K562 (cell line): ENCODE measurements around the gene DELE1. TPM values are rescaled to one million over a fixed set of nuclear protein-coding genes. Genes with fewer than 3 reads are reported as not detected.

Experiments used
- ARID1B ChIP-seq: fragments of 450-650 bp; IDR thresholded peaks from 2 replicates; pipeline ENCODE4 v1.6.1; 2016; ENCODE audit warnings: antibody characterized with exemption, mild to moderate bottlenecking, inconsistent platforms
- COPS2 ChIP-seq: fragments of 450-650 bp; conservative IDR thresholded peaks from 2 replicates; pipeline ENCODE4 v1.6.1; 2016; ENCODE audit warnings: mild to moderate bottlenecking, moderate library complexity
- FOXM1 ChIP-seq, 2 experiments: fragments of 450-650 bp in 1 of 2; sonication (generic) in 1 of 2; formaldehyde crosslinking in 1 of 2; IDR thresholded peaks; 2 replicates each; pipeline versions ENCODE4 v1.6.1 to v1.9.0; 2017 to 2022; ENCODE audit warnings: low read depth in 2 of 2, mild to moderate bottlenecking in 2 of 2, missing genetic modification reagents in 1 of 2, moderate library complexity in 1 of 2
- GABPA ChIP-seq: fragments of 200-800 bp; sonication (Bioruptor generic); conservative IDR thresholded peaks from 2 replicates; pipeline ENCODE4 v1.6.1; 2016; ENCODE audit warnings: low read depth, missing genetic modification characterization, missing compliant biosample characterization
- IRF9 ChIP-seq: fragments of 450-650 bp; IDR thresholded peaks from 2 replicates; pipeline ENCODE4 v1.6.1; 2016; ENCODE audit warnings: missing biosample characterization, missing genetic modification characterization
- LEF1 ChIP-seq: fragments of 450-650 bp; IDR thresholded peaks from 2 replicates; pipeline ENCODE4 v1.6.1; 2016; ENCODE audit warnings: mild to moderate bottlenecking
- MCM2 ChIP-seq: fragments of 450-650 bp; IDR thresholded peaks from 2 replicates; pipeline ENCODE4 v1.6.1; 2017; ENCODE audit warnings: low read depth, mild to moderate bottlenecking
- PHF8 ChIP-seq: fragments of 200-600 bp; sonication (generic); IDR thresholded peaks from 2 replicates; pipeline ENCODE4 v1.6.1; 2012; ENCODE audit warnings: mixed run types, mild to moderate bottlenecking, inconsistent platforms, low read length, moderate library complexity, borderline replicate concordance
- PML ChIP-seq: IDR thresholded peaks from 2 replicates; pipeline ENCODE4 v1.6.1; 2012; ENCODE audit warnings: low read length, inconsistent platforms
- TFE3 ChIP-seq: fragments of 450-650 bp; formaldehyde crosslinking; IDR thresholded peaks from 2 replicates; pipeline ENCODE4 v1.4.0; 2020; ENCODE audit warnings: mild to moderate bottlenecking, mixed read lengths
- ZBTB11 ChIP-seq, 3 experiments: fragments of 200-800 bp in 1 of 3; fragments of 250-450 bp in 1 of 3; fragments of 450-650 bp in 1 of 3; sonication (Bioruptor Pico) in 1 of 3; sonication (Bioruptor generic) in 1 of 3; formaldehyde crosslinking in 1 of 3; IDR thresholded peaks; 2 replicates each; pipeline versions ENCODE4 v1.6.1 to v1.8.0; 2016 to 2022; ENCODE audit warnings: mild to moderate bottlenecking in 2 of 3, missing genetic modification characterization in 2 of 3, missing compliant biosample characterization in 1 of 3, moderate library complexity in 1 of 3
- ZC3H8 ChIP-seq: fragments of 450-650 bp; IDR thresholded peaks from 2 replicates; pipeline ENCODE4 v1.6.1; 2017
- ZNF175 ChIP-seq: fragments of 200-800 bp; sonication (Bioruptor generic); IDR thresholded peaks from 2 replicates; pipeline ENCODE4 v1.6.1; 2016; ENCODE audit warnings: low read depth, mild to moderate bottlenecking, missing genetic modification characterization, missing compliant biosample characterization
- polyA plus RNA-seq, 8 experiments: library from polyadenylated mRNA; depleted of rRNA in 4 of 8; stranded (reverse) in 5 of 8; unstranded in 3 of 8; fragments of >200 nt; fragmentation: Nextera tagmentation in 2 of 8; fragmentation: Illumina TruSeq in 1 of 8; extraction: Ambion mirVana in 2 of 8; extraction: Trizol in 1 of 8; gene quantifications; 2 replicates each; pipeline versions ENCODE4 v1.2.1 to v1.2.3, GENCODE V29; 2011 to 2014; ENCODE audit warnings: inconsistent platforms in 1 of 8, missing spikeins in 1 of 8
- total RNA-seq, 7 experiments: library from RNA; depleted of rRNA in 6 of 7; stranded (reverse); fragments of >200 nt in 6 of 7; fragmentation: Illumina TruSeq in 2 of 7; extraction: Trizol in 2 of 7; gene quantifications; 2 replicates each; pipeline versions ENCODE4 v1.2.1 to v1.2.3, GENCODE V29; 2011 to 2021; ENCODE audit warnings: low replicate concordance in 1 of 7
- TF ChIP-seq, protein P1 (sequence below): IDR thresholded peaks from 2 replicates; pipeline ENCODE4 v1.6.1; 2014; ENCODE audit warnings: antibody characterized with exemption
- TF ChIP-seq, protein P2 (sequence below): fragments of 150-350 bp; IDR thresholded peaks from 2 replicates; pipeline ENCODE4 v1.6.1; 2014; ENCODE audit warnings: low read depth, mild to moderate bottlenecking, low read length, borderline replicate concordance

Gene DELE1
- total and polyA plus RNA-seq, 9 of the 15 experiments (the other 6 are each of a cell fraction or from before 2014, with no cell fraction given) = 16.6 to 74.4 (median 49.8) TPM

DNA sequence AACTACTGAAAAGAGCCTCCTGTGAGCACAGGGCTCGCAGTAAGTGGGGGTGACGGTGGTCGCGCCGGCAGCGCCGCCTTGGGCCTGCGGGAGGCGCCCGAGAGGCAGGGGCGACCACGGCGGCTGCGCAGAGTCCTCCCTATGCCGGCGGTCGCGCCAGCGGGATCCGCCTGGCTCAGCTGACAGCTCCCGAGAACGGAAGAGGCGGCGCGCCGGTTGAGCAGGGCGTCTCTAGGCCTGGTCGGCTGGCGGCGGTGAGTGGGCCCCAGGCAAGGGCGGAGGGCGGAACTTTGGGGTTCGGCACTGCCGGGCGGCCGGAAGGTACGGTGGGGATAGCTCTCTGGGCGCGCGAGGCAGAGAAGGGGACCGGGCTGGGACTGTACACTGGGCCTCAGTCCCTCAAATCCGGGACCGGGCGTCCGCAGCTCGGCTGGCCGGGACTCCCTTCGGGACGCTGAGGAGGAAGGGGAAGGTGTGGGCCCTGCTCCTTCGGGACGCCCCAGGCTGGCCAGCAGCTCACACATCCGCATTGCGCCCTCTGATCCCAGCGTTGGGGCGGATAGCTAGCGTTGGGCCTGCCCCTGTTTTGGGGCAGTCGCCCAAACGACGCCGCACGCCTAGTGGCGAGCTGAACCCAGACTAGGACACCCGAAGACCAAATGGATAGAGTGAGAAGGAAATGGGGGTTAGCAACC, 45.4 kb downstream of the DELE1 start, which contains the start of gene RNF14 (continued):
- no peak for TF ChIP-seq IRF9 (tag)
- TF ChIP-seq TFE3 (CRISPR knock-in tag) = no peak
- TF ChIP-seq, protein P1, sequence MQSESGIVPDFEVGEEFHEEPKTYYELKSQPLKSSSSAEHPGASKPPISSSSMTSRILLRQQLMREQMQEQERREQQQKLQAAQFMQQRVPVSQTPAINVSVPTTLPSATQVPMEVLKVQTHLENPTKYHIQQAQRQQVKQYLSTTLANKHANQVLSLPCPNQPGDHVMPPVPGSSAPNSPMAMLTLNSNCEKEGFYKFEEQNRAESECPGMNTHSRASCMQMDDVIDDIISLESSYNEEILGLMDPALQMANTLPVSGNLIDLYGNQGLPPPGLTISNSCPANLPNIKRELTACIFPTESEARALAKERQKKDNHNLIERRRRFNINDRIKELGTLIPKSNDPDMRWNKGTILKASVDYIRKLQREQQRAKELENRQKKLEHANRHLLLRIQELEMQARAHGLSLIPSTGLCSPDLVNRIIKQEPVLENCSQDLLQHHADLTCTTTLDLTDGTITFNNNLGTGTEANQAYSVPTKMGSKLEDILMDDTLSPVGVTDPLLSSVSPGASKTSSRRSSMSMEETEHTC = peak; percentile 54; the same call in 1 of the 2 replicates
- TF ChIP-seq ARID1B = peak; percentile 58
- TF ChIP-seq COPS2 = no peak
- TF ChIP-seq LEF1 = 0 out of 2 replicates have a peak, but pooled peaks have one; percentile 18
- no peak for TF ChIP-seq MCM2
- no peak for TF ChIP-seq FOXM1 (IDR thresholded peaks at IDR 0.05; ENCODE audit: low read depth)
- TF ChIP-seq FOXM1 (CRISPR knock-in tag; IDR thresholded peaks at IDR 0.05; ENCODE audit: low read depth) = 0 out of 2 replicates have a peak, but pooled peaks have one; percentile 2
- peak; percentile 90 for TF ChIP-seq GABPA
- TF ChIP-seq ZBTB11 (CRISPR knock-in tag; IDR thresholded peaks at IDR 0.05) = peak; percentile 51 to 97 (median 77); a peak in 5 of 6 replicates
- TF ChIP-seq PHF8 = peak; percentile 99
- no peak for TF ChIP-seq ZC3H8
- no peak; the same call in none of the 2 replicates for TF ChIP-seq PML
- TF ChIP-seq ZNF175 (CRISPR knock-in tag) = peak; percentile 36; the same call in 1 of the 2 replicates
- TF ChIP-seq, protein P2, sequence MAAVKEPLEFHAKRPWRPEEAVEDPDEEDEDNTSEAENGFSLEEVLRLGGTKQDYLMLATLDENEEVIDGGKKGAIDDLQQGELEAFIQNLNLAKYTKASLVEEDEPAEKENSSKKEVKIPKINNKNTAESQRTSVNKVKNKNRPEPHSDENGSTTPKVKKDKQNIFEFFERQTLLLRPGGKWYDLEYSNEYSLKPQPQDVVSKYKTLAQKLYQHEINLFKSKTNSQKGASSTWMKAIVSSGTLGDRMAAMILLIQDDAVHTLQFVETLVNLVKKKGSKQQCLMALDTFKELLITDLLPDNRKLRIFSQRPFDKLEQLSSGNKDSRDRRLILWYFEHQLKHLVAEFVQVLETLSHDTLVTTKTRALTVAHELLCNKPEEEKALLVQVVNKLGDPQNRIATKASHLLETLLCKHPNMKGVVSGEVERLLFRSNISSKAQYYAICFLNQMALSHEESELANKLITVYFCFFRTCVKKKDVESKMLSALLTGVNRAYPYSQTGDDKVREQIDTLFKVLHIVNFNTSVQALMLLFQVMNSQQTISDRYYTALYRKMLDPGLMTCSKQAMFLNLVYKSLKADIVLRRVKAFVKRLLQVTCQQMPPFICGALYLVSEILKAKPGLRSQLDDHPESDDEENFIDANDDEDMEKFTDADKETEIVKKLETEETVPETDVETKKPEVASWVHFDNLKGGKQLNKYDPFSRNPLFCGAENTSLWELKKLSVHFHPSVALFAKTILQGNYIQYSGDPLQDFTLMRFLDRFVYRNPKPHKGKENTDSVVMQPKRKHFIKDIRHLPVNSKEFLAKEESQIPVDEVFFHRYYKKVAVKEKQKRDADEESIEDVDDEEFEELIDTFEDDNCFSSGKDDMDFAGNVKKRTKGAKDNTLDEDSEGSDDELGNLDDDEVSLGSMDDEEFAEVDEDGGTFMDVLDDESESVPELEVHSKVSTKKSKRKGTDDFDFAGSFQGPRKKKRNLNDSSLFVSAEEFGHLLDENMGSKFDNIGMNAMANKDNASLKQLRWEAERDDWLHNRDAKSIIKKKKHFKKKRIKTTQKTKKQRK = no peak
